GM21825 (cell line): ENCODE measurements around the gene ARID3A.

Experiments used
- ATAC-seq: cut with Tn5 transposase; IDR thresholded peaks from one replicate; pipeline ENCODE4 v1.9.1; 2021; ENCODE audit warnings: mild to moderate bottlenecking, moderate library complexity; ENCODE audit not compliant: unreplicated experiment

Gene ARID3A

DNA sequence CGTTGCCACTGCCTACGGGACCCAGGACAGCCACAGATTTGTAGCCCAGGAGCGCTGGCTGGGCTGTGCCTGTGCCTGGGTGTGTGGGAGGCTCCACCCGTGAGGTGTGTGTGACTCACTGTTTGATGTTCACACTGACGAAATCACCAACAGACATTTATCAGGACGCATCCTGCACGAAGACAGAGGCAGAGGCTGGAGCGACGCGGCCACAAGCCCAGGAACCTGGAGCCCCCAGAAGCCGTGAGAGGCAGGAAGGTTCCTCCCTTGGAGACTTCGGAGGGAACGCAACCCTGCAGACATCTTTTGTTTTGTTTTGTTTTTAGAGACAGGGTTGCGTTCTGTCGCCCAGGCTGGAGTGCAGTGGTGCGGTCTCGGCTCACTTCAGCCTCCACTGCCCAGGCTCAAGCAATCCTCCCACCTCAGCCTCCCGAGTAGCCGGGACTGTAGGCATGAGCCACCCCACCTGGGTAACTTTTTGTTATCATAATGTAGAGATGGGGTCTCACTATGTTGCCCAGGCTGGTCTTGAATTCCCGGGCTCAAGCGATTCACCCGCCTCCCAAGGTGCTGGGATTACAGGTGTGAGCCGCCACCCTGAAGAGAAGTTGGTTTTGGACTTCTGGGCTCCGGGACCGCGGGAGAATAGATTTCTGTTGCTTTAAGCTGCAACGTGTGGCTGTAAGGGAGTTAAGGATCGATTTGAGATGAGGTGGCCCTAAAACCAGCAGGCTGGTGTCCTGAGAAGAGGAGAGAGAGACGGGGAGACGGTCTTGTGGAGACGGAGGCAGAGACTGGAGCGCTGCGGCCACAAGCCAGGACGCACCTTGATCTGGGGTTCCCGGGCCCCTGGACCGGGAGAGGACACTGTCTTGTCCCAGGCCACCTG, 33.4 kb downstream of the ARID3A start:
- ATAC-seq: no peak

DNA sequence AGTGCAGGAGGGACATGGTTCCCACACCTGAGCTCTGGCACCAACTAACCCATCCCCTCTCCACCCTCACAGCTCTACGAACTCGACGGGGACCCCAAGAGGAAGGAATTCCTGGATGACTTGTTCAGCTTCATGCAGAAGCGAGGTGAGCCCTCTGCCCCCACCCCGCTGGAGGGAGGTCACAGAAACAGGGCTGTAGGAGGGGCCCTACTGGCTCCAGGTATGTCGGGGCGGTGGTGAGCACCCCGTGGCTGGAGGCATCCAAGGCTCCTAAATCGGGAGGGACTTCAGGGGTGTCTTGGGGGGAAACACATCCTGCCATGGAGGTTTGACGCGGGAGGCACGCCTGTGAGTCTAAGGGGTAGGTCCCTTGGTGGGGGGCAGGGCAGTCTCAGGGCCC, 34.2 kb downstream of the ARID3A start:
- ATAC-seq: no peak

DNA sequence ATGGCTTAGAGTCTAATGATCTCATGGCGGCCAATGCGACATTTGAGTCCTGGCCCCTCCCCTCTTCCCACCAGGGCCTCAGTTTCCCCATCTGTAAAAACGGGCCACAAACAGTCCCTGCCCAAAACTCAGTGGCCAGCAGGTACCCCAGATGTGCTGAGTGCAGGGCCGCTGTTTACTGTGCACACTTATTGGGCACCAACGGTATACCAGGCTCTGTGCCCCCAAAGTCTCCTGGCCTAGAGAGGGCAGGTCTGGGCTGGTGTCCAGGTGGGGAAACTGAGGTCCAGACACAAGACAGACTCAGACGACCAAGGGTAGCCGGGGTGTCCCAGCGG, 34.7 kb downstream of the ARID3A start:
- ATAC-seq: no peak

DNA sequence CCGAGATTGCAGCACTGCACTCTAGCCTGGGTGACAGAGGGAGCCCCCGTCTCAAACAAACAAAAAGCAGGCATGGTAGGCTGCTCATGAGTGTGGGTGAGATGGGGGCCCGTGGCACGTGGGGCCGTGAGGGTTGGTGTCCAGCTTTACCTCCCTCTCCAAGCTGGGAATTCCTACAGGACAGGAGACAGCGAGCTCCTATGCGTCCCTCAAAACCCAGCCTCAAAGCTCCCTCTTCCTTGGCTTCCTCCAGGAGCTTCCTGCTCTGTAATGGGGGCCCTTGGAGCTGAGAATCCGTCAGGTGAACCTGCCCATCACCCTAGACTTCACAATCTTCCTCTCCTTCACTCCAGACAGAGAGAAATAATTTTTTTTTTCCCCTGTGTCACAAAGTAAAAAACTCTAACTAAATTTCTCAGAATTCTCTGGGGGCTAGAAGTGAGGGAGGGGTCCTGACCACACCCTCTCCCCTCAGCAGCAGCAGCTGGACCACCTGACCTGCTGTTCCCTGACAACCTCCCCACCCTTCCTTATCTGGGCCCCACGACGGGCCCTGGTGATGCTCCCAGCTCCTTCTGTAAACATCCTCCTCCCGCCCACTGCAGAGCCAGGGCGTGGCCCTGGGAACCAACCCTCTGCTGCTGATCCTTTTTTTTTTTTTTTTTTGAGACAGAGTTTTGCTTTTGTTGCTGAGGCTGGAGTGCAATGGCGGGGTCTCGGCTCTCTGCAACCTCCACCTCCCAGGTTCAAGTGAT, 36.2 kb downstream of the ARID3A start:
- no peak for ATAC-seq

DNA sequence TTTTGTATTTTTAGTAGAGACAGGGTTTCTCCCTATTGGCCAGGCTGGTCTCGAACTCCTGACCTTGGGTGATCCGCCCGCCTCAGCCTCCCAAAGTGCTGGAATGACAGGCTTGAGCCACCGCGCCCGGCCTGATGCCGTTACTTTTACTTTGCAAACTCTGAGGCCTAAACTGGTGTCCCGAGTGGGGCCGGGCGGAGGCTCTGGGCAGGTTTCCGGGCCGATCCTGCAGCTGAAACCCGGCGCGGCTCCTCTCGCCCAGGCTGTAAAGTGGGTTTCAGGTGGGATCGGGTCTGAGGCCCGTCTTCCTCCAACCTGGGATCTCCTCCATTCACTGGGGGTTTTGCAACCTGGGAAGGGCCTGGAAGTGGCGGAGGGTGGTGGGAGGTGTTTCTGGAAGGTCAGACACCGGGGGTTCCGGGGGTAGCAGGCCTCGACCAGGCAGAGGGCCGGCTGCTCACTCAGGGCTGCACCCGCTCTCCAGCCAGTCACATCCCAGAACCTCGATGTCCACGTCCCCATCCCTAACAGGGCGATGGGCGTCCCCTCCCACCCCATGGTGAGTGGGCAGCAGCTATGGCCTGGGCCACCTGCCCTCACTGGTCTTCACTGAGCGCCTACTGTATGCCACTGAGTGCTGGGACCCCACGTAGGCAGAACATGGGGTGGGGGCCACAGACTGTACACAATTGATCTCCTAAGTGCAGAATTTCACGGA, 37.0 kb downstream of the ARID3A start:
- no peak for ATAC-seq

DNA sequence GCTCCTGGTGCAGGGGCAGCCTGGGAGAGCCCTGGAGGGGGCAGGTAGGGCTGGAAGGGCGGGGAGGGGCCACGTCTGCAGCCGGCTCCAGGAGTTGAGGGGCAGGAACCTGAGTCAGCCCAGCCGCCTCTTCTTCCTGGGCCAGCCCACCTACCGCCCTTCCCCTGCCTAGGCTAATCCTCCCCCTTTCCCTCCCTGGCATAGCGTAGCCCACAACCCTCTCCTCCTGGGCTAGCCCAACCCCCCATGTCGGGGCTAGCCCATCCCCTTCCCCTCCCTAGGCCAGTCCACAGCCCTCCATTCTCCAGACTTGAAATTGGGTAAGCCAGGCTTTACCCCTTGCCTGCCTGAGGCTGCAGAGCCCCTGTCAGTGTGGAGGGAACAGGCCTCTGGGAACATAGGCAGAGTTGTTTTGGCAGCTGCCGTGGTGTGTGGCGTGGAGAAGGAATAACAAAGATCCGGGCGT, 37.7 kb downstream of the ARID3A start:
- ATAC-seq: no peak

DNA sequence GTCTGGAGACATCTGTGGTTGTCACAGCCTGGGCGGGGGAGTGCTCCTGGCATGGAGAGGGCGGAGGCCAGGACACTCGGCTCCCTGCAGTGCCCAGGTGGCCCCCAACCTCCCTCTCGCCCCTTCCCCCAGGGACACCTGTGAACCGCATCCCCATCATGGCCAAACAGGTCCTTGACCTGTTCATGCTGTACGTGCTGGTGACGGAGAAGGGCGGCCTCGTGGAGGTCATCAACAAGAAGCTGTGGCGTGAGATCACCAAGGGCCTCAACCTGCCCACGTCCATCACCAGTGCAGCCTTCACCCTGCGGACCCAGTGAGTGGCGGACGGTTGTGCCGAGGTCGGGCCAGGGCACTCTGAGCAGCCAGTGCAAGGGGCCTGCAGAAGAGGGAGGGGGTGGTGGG, 38.3 kb downstream of the ARID3A start:
- ATAC-seq: no peak

DNA sequence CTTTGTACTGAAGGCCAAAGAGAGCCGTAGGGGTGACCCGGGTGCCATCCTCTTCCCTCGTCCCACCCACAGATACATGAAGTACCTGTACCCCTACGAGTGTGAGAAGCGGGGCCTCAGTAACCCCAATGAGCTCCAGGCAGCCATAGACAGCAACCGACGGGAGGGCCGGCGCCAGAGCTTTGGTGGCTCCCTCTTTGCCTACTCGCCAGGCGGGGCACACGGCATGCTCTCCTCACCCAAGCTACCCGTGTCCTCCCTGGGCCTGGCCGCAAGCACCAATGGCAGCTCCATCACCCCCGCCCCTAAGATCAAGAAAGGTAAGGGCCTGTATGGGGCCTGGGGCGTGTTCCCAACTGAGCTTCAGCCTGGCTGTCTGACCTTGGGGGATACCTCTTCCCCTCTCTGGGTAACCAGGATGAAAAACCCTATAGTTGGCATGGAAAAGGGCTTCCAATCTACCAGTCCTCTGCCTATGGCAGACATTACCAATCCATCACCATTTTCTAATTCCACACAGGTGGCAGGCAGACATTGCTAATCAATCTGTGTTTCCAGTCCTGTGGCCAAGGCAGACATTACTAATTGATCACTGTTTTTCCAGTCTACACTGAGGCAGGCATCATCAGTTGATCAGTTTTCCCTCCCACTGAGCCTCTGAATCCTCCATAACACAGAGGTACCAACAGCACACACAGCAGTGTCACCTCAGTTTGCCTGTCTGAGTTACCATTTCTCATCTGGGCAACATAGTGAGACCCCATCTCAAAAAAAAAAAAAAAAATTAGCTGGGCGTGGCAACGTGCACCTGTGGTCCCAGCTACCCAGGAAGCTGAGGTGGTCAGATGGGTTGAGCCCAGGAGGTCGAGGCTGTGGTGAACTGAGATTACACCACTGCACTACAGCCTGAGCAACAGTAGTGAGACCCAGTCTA, 39.2 kb downstream of the ARID3A start:
- ATAC-seq: no peak

DNA sequence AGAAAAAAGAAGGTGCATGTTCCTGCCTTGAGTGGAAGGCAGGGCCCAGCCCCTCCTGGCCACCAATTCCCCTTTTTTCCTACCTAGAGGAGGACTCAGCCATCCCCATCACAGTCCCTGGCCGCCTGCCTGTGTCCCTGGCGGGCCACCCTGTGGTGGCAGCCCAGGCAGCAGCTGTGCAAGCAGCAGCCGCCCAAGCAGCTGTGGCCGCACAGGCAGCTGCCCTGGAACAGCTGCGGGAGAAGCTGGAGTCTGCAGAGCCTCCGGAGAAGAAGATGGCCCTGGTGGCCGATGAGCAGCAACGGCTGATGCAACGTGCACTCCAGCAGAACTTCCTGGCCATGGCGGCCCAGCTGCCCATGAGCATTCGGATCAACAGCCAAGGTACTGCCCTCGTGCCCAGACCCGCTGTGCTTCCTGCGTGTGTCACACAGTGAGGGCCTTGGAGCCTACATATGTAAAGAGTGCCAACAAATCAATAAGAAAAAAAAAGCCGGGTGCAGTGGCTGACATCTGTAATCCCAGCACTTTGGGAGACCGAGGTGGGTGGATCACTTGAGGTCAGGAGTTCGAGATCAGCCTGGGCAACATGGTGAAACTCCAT, 40.8 kb downstream of the ARID3A start:
- ATAC-seq: no peak

DNA sequence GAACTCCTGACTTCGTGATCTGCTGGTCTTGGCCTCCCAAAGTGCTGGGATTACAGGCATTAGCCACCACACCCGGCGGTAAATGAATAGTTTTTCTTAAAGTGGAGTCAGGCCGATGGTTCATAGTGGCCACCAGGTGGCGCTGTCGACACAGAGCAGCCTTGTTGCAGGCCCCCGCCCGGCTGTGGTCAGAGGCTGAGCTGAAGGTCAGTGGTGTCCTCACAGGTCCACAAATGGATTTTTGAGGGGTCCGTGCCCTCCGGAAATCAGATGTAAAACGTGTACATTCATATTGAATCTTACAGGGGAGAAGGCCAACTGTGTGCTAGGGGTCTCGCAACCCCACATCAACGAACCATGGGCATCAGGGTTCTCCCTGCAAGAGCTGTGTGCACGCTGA, 44.9 kb downstream of the ARID3A start:
- ATAC-seq: no peak

DNA sequence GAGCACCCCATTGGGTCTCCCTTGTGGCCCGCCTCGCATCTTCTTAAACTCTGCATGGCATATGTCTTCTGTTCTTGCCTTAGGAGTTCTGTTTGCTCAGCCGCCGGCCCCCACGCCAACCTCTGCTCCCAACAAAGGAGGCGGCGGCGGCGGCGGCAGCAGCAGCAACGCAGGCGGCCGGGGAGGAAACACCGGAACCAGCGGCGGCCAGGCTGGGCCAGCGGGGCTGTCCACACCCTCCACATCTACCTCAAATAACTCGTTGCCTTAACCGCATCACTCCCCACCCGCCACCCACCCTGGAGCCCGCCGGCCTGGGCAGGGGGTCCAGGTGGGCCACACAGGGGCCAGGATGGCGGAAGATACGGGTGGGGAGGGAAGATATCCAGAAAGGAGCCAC, 46.0 kb downstream of the ARID3A start:
- ATAC-seq: no peak

DNA sequence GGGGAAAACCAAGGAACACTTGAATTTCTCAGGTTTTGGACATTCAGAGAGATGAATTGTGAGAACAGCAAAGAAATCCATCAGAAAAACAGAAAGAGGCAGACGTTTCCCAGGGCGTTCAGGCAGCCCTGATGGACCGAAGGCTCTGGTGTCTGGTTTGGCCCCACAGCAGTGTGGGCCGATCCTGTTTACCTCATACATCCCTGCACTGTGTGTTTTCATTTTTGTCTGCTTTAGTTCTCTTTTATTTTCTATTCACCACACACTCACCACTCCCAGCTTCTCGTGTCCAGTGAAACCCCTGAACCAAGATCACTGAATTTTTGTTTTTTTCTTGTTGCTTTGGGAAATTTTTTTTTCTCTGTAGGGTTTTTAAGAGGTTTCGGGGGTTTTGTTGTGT, 46.4 kb downstream of the ARID3A start:
- ATAC-seq: no peak

DNA sequence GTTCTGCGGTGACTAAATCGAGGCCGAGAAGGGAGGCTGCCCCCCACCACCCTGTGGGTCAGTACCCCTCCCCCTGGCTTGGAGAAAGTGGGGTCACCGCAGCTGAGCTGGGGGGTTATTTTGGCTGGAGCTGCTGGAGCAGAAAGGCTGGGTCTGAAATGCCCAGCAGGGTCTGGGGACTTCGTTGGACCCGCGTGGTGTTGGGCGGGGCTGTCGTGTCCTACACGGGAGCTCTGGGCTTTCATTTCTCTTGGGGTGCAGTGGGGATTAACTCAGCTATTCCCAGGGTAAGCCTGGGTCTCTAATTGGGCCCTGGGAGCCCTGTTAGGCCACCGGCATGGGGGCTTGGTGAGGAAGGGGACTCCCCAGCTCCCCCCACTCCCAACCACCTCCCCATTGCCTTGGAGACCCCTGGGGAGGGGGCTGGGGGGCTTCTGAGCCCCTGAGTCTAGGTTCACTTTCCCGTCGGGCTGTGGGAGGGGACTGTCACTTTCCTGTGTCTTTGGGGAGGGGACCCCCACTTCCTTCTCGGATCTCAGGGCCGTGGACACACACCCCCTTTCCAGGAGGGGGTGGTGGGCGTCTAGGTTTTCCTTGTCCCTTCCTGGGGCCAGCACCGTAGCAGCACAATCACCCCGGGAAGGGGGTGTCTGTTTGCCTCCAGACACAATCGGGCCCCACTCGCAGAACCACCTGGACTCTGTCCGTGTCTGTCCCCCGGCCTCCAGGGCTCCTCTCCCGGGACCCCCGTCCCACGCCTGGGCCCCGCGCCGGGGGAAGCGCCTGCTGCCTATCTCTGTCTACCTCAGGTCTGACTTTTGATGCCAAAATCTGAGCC, 48.1 kb downstream of the ARID3A start:
- no peak for ATAC-seq

DNA sequence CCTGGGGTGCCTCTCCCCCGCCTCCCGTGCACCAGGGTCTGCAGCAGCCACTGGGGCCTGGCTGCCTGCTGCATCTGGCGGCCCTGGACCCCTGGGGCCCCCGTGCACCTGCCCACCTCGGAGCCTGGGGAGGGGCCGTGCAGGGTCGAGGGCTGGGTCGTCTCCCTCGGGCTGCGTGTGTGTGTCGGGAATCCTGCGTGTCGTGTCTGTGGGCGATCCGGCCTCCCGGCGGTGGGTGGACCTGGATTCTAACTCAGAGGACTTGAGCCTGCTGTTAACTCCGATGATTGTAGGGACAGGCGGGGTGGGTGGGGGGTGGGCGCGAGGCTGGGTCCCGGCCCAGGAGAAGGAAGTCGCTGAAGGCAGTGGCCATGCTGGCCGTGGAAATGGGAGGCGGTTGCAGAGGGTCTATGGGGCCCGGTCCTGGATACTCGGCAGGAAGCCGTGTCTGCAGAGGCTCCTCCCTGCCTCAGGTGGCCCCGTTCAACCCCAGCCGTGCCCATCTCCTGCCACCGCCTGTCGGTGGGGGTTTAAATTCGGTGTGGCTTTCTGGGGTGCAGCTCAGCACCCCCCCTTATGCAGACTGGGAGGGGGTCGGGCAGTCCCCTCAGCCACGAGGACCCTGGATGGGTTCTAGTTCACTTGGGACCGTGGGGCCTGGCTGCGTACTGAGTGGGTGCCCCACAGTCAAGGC, 48.9 kb downstream of the ARID3A start:
- no peak for ATAC-seq

DNA sequence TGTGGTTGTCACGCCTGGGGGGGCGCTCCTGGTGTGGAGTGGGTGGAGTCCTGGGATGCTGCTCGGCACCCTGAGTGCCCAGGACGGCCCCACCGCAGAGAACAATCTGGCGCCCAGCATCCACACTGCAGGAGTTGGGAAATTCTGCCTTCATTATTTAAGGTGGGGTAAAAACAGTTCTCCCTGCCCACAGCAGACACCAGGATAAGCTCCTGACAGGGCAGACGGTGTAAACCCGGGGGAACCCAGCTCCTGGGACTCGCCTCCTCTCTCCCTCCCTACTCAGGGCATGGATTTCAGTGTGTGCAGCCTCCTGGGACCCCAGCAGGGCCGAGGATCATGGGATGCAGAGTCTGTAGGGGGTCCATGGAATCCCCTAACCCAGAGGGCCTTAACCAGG, 50.6 kb downstream of the ARID3A start:
- ATAC-seq: no peak

DNA sequence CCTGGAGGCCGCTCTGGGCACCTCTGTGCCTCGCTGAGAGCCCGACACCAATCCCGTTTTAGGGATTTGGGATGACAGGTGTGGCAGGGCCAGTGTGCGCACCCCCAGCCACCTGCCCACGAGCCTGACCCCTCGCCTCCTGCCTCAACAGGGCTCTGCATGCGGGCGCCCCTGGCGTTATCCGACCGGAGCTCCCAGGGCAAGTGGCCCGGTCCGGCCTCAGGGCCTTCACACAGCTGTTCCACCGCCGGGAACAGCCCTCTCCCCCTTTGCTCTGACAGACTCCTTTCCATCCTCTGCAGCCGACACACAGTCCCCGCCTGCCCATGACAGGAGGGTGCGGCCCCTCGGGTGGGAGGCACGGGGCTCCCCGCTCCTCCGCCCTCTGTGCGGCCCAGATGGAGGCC, 51.2 kb downstream of the ARID3A start:
- ATAC-seq: no peak

DNA sequence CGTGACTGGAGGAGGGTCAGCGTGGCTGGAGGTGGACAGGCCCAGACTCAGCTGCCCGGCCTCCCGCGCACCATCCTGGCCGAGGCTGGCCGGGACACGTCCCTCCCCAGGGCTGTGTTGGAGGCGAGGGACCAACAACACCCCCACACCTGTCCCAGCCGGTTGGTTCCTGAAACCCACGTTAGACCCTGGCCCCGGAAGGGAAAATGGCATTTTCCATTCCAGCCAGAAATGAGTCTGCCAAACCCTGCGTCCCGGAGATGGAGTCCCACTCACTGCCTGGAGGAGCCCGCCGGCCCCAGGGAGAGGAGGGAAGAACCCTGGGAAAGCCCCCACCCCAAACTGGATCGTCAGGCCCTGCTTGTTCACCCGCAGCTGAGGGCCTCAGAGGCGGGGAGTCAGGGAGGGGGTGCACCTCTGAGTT, 53.5 kb downstream of the ARID3A start:
- no peak for ATAC-seq

DNA sequence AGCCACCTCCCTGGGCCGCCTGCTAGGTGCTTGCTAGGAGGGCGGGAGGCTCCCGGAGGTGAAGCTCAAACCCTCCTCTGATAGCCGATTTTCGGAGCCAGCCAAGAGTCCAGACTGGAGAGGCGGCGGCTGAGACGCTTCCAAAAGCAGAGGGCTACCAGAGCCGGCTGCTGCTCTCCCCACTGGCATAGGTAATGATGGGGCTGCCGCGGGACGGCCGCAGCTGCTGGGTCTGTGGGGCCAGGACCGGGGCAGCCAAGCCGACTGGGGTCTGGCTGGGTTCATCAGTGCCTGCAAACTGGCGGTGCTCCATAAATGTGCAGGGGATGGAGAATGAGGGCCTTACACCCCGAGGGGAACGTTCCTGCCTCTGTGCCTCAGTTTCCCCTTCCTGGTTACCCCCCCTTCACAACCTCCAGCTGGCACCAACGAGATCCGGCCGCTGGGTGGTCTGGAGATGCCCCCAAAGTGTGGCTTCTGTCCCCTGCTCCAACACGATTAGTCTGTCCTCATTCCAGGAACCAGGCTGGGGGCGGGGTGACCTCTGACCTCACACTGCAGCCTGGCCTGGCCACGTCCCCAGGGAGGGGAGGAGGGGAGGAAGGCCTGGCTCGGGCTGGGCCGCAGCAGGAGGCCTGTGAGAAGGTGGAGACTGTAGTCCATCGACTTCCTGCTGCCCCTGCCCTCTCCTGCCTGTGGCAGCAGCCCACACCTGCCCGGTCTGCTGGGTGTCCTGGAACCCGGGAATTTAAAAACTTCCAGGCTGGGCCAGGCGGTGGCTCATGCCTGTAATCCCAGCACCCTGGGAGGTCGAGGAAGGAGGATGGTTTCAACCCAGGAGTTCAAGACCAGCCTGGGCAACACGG, 54.5 kb downstream of the ARID3A start:
- ATAC-seq: no peak
